SK-N-SH treated with all-trans-retinoic acid at 6 μM for 48 hours (cell line): ENCODE results near the gene SRGAP2.

ENCODE experiments used
- ATAC-seq: fragments of 200-7000 bp; cut with Tn5 transposase; 3 replicates; pipeline ENCODE4 v1.9.1; 2020; ENCODE audit warnings: mild to moderate bottlenecking, moderate library complexity

Gene SRGAP2

DNA sequence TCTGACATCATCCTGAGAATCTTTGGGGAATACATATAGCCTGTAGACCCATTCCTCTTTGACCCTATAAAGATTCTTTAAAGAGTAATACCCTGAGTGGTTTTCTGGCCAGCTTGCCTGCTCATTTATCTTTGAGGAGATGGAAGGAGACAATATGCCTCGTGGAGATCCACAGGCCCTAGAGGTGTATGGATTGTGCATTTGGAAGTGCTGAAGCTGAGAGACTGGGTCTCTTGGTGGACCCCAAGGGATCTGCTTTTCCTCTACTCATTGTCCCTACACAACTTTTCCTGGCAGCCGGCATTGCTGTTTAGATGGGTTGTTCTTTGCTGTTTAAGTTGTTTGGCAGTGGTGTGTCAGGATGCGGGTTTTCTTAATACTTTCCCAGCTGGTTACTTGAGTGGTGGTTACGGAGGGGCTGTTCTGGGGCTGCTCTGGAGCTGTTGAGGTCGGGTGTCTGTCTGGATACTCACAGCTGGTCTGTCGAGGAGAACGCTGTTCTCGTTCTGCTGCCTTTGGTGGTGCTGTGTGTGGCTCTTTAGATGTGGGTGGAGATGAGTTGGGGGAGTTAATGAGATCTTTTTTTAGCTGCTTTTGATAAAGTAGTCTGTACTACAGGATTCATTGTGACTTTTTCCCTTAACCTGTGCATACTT lies 49.5 kb downstream of the SRGAP2 start:
- ATAC-seq, result peak; percentile 68
